GM12878 (cell line): ENCODE measurements around the gene GPC5. TPM values are rescaled to one million over a fixed set of nuclear protein-coding genes. Genes with fewer than 3 reads are reported as not detected.

Experiments
- ATAC-seq: fragments of 200-7000 bp; cut with Tn5 transposase; 3 replicates; pipeline ENCODE4 v1.9.1; 2020; ENCODE audit warnings: mild to moderate bottlenecking, moderate library complexity
- BruUV-seq: library from RNA; stranded (reverse); fragments of 400-500 nt; replicated peaks from 2 replicates; lab custom pipeline; 2021; lab: Mats Ljungman, UMichigan
- CTCF ChIA-PET: fragments of 300-600 bp; sonication (Branson Sonifier 250); formaldehyde crosslinking; extraction: SDS; loops from one replicate; lab custom pipeline; 2021; ENCODE audit warnings: inconsistent platforms; lab: Yijun Ruan, JAX
- POLR2A ChIA-PET: fragments of 350-600 bp; formaldehyde crosslinking; extraction: SDS; loops from one replicate; lab custom pipeline; 2021; ENCODE audit warnings: inconsistent platforms; lab: Charles Lee
- RAD21 ChIA-PET: fragments of 300-600 bp; sonication (Branson Sonifier 250); formaldehyde crosslinking; loops from one replicate; lab custom pipeline; 2023; ENCODE audit warnings: antibody characterized with exemption; ENCODE audit not compliant: unreplicated experiment; lab: Charles Lee
- SMC1A ChIA-PET: fragments of 300-600 bp; sonication (Branson Sonifier 250); formaldehyde crosslinking; loops from one replicate; lab custom pipeline; 2023; ENCODE audit not compliant: unreplicated experiment, uncharacterized antibody; lab: Charles Lee
- DNase-seq: peaks from one replicate; pipeline ENCODE4 v3.0.0-alpha.2; 2011; ENCODE audit warnings: low read depth, low spot score
- FAIRE-seq: peaks from 3 replicates; lab custom pipeline; 2011; peaks lifted over from hg19 to GRCh38; lab: Jason Lieb, UNC
- H2AFZ ChIP-seq: 2 replicates; pipeline ENCODE4 v1.6.0; 2011; ENCODE audit warnings: low read depth, low read length, control low read depth; ENCODE audit not compliant: control insufficient read depth
- H3K27ac ChIP-seq: 2 replicates; pipeline ENCODE4 v1.5.1; 2011; ENCODE audit warnings: control low read depth; ENCODE audit not compliant: control insufficient read depth, insufficient read depth
- H3K27me3 ChIP-seq, 2 experiments: replicated peaks in 1 of 2; 2 replicates each; pipeline versions ENCODE4 v1.6.0 to v1.6.1; 2011; ENCODE audit warnings: low read length in 1 of 2; ENCODE audit not compliant: control insufficient read depth in 2 of 2, insufficient read depth in 2 of 2
- H3K36me3 ChIP-seq, 2 experiments: 2 replicates each; pipeline ENCODE4 v1.5.1; 2011; ENCODE audit warnings: low read length in 1 of 2; ENCODE audit not compliant: control insufficient read depth in 2 of 2, insufficient read depth in 2 of 2
- H3K4me1 ChIP-seq: 2 replicates; pipeline ENCODE4 v1.6.1; 2011; ENCODE audit warnings: mild to moderate bottlenecking, low read length, moderate library complexity, mixed read lengths; ENCODE audit not compliant: control insufficient read depth, insufficient read depth
- H3K4me2 ChIP-seq: 2 replicates; pipeline ENCODE4 v1.6.0; 2011; ENCODE audit warnings: control low read depth; ENCODE audit not compliant: control insufficient read depth, insufficient read depth
- H3K4me3 ChIP-seq: fragments of 200-600 bp; sonication (generic); 2 replicates; pipeline ENCODE4 v1.5.1; 2016
- H3K79me2 ChIP-seq: 2 replicates; pipeline ENCODE4 v1.6.0; 2011; ENCODE audit warnings: low read length; ENCODE audit not compliant: control insufficient read depth, insufficient read depth
- H3K9ac ChIP-seq: 2 replicates; pipeline ENCODE4 v1.8.0; 2011; ENCODE audit warnings: low read length, control low read depth, mixed read lengths; ENCODE audit not compliant: control insufficient read depth, insufficient read depth
- H3K9me3 ChIP-seq: replicated peaks from 3 replicates; pipeline ENCODE4 v1.5.1; 2011; ENCODE audit warnings: mild to moderate bottlenecking, low read length; ENCODE audit not compliant: control insufficient read depth, insufficient read depth
- H4K20me1 ChIP-seq: 2 replicates; pipeline ENCODE4 v1.6.0; 2011; ENCODE audit not compliant: control insufficient read depth, insufficient read depth
- MEF2A ChIP-seq: IDR thresholded peaks from 2 replicates; pipeline ENCODE4 v1.6.1; 2011; ENCODE audit warnings: low read depth, mild to moderate bottlenecking, low read length, moderate library complexity; ENCODE audit not compliant: insufficient read depth
- MLLT1 ChIP-seq: fragments of 450-650 bp; IDR thresholded peaks from 2 replicates; pipeline ENCODE4 v1.6.1; 2016; ENCODE audit warnings: mild to moderate bottlenecking
- RELB ChIP-seq: fragments of 450-650 bp; IDR thresholded peaks from 2 replicates; pipeline ENCODE4 v1.6.1; 2017; ENCODE audit warnings: low read depth, mild to moderate bottlenecking, moderate library complexity
- ZNF622 ChIP-seq: fragments of 450-650 bp; IDR thresholded peaks from 2 replicates; pipeline ENCODE4 v1.6.1; 2017; ENCODE audit warnings: mild to moderate bottlenecking, inconsistent platforms
- WGBS: methylation state at CpG from one replicate; pipeline ENCODE4 v1.1.6; 2016; ENCODE audit warnings: low lambda C conversion rate; ENCODE audit not compliant: insufficient replicate concordance, insufficient coverage; ENCODE audit errors: missing lambda C conversion rate; 5-methylcytosine and 5-hydroxymethylcytosine counted together
- in situ Hi-C: fragments of 300-500 bp; cut with MboI; formaldehyde crosslinking; loops from 9 replicates; pipeline ENCODE4 v1.14.3; 2018; ENCODE audit warnings: mixed read lengths
- intact Hi-C: fragments of 100-400 bp; cut with micrococcal nuclease; formaldehyde crosslinking; loops from one replicate; pipeline ENCODE4 v1.14.2; 2022; ENCODE audit not compliant: unreplicated experiment
- polyA plus RNA-seq, 11 experiments: library from polyadenylated mRNA; depleted of rRNA in 4 of 11; unstranded in 6 of 11; stranded (reverse) in 5 of 11; fragments of >200 nt; fragmentation: Nextera tagmentation in 4 of 11; fragmentation: Illumina TruSeq in 1 of 11; extraction: Ambion mirVana in 4 of 11; extraction: Trizol in 1 of 11; gene quantifications; 1 replicate in 1 of 11; 2 replicates in 10 of 11; pipeline versions ENCODE4 v1.2.1 to v1.2.3, GENCODE V29; 2011 to 2016; ENCODE audit warnings: inconsistent platforms in 2 of 11, missing spikeins in 2 of 11, low read depth in 1 of 11
- total RNA-seq, 4 experiments: library from RNA; depleted of rRNA in 3 of 4; stranded (reverse); fragments of >200 nt in 3 of 4; fragmentation: Illumina TruSeq in 1 of 4; extraction: Trizol in 1 of 4; gene quantifications; 2 replicates each; pipeline versions ENCODE4 v1.2.1 to v1.2.3, GENCODE V29; 2013 to 2021
- TF ChIP-seq, protein P1 (sequence below): fragments of 450-650 bp; formaldehyde crosslinking; IDR thresholded peaks from 2 replicates; pipeline ENCODE4 v1.5.0; 2022; ENCODE audit warnings: mild to moderate bottlenecking, missing genetic modification characterization

GPC5 gene
- total and polyA plus RNA-seq, 10 of the 15 experiments (the other 5 are each of a cell fraction or from before 2014, with no cell fraction given), result 0.05 to 0.87 (median 0.44) TPM; not detected in 1

DNA sequence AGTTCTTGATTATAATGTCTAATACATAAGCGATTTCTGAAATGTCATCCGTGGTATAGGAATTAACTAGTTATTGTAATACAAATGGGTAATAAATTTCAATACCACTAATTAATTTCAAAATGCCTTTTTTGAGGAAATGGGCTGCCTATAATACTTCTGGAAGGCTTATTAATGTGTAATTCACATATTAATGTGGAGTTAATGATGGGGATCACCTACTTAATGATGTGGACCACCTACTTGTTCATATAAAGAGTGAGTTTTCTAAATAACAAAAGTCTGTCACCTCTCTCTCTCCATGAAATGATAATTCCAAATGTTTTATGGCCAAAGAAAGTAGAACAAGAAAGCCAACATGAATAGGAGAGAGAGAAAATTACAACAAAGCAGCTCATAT, 914.4 kb downstream of the GPC5 start (continued):
- TF ChIP-seq RELB, result no peak

DNA sequence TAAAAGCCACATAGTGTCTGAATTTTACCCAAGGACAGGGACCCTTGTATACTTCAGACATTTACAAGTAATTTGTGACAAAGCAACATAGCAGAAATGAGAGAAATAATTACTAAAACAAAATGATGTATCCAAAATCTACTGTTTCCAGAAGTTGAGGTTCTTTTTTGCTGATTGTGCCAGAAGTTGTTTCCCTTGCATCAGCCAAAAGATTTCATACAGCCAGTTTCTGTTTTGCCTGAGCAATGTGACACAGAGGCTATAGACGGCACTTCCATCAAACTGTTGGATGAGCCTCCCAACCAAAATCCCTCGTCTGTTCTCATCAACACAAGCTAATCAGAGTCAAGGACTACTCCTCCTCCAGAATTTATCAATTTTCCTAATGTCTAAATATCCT, 915.0 kb downstream of the GPC5 start:
- in situ Hi-C loops (no loop called here), intact Hi-C loops (no loop called here)
- H3K4me3 ChIP-seq, result no peak overlapping the region
- POLR2A ChIA-PET, result no interaction called here
- RAD21 ChIA-PET, result no interaction called here
- H3K4me1 ChIP-seq, result no peaks in the 10 kb centered on the region
- SMC1A ChIA-PET, result no interaction called here
- WGBS, result 55% methylated on average over 2 of the region's 2 CpGs
- BruUV-seq, result no TSS peak
- H4K20me1 ChIP-seq, result no peaks in the 10 kb centered on the region
- DNase-seq (no peak), FAIRE-seq (no peak), ATAC-seq (no peak)
- H3K9ac ChIP-seq, result no peak overlapping the region
- no peak overlapping the region for H3K27ac ChIP-seq
- H3K36me3 ChIP-seq, result no peaks in the 10 kb centered on the region
- CTCF ChIA-PET, result no interaction called here
- H3K9me3 ChIP-seq, result no peaks in the 10 kb centered on the region; the same call in 2 of the 3 replicates
- no peak overlapping the region for H2AFZ ChIP-seq
- H3K4me2 ChIP-seq, result no peak overlapping the region
- TF ChIP-seq MEF2A, result no peak
- TF ChIP-seq, protein P1, sequence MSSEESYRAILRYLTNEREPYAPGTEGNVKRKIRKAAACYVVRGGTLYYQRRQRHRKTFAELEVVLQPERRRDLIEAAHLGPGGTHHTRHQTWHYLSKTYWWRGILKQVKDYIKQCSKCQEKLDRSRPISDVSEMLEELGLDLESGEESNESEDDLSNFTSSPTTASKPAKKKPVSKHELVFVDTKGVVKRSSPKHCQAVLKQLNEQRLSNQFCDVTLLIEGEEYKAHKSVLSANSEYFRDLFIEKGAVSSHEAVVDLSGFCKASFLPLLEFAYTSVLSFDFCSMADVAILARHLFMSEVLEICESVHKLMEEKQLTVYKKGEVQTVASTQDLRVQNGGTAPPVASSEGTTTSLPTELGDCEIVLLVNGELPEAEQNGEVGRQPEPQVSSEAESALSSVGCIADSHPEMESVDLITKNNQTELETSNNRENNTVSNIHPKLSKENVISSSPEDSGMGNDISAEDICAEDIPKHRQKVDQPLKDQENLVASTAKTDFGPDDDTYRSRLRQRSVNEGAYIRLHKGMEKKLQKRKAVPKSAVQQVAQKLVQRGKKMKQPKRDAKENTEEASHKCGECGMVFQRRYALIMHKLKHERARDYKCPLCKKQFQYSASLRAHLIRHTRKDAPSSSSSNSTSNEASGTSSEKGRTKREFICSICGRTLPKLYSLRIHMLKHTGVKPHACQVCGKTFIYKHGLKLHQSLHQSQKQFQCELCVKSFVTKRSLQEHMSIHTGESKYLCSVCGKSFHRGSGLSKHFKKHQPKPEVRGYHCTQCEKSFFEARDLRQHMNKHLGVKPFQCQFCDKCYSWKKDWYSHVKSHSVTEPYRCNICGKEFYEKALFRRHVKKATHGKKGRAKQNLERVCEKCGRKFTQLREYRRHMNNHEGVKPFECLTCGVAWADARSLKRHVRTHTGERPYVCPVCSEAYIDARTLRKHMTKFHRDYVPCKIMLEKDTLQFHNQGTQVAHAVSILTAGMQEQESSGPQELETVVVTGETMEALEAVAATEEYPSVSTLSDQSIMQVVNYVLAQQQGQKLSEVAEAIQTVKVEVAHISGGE (CRISPR knock-in tag), result no peak
- no peak for TF ChIP-seq MLLT1
- TF ChIP-seq ZNF622, result no peak
- H3K27me3 ChIP-seq, result no peaks in the 10 kb centered on the region
- H3K79me2 ChIP-seq, result no peaks in the 10 kb centered on the region
